ENCODE measurements around the gene SERINC5.
A peak's percentile ranks its signal among the peaks of the same experiment; 100 is the strongest.

The SERINC5 gene

GRCh38 chr5:80251636-80252035 lies 4.2 kb downstream of the SERINC5 start:
- DNase-seq: no peak

DNA sequence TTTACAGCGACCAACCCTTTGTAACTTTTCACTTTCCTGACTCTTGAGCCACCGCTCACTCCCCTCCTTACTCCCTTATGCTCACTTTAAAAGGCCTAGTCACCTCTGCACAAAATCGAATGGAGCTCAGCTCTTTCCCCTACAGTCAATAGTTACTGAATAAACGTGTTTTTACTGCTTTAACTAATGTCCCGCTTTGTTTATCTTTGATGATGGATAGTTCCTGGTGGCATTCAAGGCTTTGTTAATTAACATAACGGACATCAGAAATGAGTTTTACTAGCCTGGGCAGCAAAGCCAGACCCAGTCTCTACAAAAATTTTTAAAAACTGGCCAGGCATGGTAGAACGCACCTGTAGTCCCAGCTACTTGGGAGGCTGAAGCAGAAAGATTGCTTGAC lies 5.0 kb downstream of the SERINC5 start:
- DNase-seq: peak in 1 of 2 experiments; percentile 3

DNA sequence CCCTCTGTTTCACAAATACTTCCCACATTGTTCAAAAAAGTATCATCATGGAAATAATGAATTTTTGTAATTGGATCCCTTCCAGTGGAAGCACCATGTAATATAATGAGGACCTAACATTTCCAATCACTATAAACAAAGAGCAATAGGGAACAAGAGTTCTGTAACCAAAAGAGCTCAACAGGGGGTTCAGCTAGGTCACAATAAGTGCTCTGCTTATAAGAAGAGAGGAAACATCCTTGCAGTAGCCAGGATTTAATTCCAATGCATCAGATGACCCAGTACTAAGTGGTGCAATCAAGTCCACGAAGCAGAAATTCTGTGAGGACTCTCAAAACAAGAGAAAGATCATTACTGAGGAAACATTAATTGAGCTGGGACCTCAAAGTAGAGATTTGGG lies 5.9 kb downstream of the SERINC5 start:
- no peak for DNase-seq

GRCh38 chr5:80248378-80248777 lies 7.5 kb downstream of the SERINC5 start:
- no peak for DNase-seq

- DNase-seq: peak in 1 of 2 experiments; percentile 2
These were observed 8.7 kb downstream of the SERINC5 start for GRCh38 chr5:80246995-80247729.

DNA sequence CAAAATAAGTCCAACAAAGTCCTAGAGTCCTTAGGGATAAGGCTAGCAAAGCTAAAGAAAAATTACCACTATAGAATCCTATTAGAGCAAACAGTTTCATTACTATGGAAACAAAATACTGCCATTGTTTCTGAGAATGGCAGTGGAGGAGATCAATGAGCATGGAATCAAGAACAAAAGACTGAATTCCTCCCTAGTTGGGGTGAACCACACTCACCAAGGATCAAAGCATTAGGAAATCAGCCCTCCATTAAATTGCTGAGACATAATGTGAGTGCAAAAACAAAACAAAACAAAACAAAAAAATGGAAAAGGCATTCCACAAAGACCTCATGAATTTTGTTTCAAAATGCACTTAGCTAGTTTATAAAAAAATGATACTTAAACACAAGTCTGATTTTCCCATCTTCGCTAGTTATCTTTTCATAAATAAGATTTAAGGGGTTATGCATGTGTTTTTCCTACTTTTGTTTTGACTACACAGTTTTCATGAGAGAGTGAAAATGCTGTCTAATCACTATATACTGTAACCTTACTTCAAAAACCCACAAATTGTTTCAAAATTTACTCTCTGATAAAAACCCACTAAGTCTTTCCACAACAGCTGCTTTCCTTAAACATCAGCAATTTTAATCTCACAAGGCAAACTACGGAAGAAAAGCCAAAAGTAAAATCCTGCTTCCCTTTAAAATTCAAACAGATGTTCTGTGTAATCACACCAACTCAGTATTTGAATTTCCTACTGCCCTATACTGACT lies 9.7 kb downstream of the SERINC5 start:
- DNase-seq: no peak

- DNase-seq: no peak
These were observed 12.3 kb downstream of the SERINC5 start for GRCh38 chr5:80243567-80243966.

- DNase-seq: no peak
These were observed 13.0 kb downstream of the SERINC5 start for GRCh38 chr5:80242849-80243248.

- DNase-seq: no peak
These were observed 15.4 kb downstream of the SERINC5 start for GRCh38 chr5:80240368-80240986.

GRCh38 chr5:80239680-80240367 lies 16.0 kb downstream of the SERINC5 start:
- DNase-seq: no peak

- DNase-seq: peak; percentile 11 to 57
These were observed 16.8 kb downstream of the SERINC5 start for GRCh38 chr5:80238778-80239679.

GRCh38 chr5:80238097-80238496 lies 17.8 kb downstream of the SERINC5 start:
- peak; percentile 45 to 74 for DNase-seq

DNA sequence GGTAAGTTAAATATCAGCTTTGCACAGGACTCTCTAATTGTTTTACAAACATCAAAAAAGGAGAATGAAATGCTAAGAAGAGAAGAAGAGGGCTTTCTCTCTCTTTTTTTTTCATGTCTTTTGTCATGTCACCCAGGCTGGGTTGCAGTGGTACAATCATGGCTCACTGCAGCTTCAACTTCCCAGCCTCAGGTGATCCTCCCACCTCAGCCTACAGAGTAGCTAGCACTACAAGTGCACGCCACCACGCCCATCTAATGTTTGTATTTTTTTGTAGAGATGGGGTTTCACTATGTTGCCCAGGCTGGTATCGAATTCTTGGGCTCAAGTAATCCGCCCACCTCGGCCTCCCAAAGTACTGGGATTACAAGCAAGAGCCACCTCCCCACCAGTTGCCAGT lies 18.6 kb downstream of the SERINC5 start:
- peak in 1 of 2 experiments; percentile 27 for DNase-seq

DNA sequence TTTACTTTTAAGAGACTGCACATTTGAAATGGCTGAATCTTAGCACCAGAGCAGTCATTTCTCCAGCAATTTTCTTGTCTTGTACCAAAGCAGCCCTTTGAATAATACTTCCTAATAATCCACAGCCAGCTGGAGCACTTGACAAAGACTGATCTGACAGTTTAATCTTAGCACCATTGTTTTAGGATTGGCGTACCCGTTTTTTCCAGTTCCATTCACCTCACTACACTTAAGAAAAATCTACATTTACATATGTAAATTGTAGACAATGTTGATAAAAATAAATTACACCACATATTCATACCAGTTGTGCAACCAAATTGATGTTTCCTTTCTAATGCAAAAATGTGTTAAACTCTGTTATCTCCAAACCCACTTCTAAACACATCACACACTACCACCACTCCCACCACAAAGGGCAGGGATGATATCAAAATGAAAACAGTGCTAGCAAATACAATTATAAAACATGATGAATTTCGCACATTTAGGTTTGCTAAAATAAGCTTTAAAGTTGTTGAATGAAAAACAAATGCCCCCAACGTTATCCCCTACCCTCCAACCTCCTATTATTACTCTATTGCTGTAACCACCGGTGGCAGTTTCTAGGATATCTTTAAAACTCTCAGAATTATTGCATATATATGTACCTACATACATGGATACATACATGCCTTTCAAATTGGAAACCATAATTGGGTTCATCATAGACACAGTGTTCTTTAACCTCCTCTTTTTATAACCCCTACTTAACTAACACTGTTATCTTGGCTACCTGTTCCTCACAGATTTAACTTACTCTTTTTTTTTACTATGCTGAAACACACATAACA lies 21.5 kb downstream of the SERINC5 start:
- DNase-seq: no peak

- no peak for DNase-seq
These were observed 24.2 kb downstream of the SERINC5 start for GRCh38 chr5:80231693-80232092.

- no peak for DNase-seq
These were observed 24.6 kb downstream of the SERINC5 start for GRCh38 chr5:80231243-80231642.

GRCh38 chr5:80230269-80230992 lies 25.4 kb downstream of the SERINC5 start:
- no peak for DNase-seq

GRCh38 chr5:80229902-80230255 lies 26.0 kb downstream of the SERINC5 start:
- no peak for DNase-seq

DNA sequence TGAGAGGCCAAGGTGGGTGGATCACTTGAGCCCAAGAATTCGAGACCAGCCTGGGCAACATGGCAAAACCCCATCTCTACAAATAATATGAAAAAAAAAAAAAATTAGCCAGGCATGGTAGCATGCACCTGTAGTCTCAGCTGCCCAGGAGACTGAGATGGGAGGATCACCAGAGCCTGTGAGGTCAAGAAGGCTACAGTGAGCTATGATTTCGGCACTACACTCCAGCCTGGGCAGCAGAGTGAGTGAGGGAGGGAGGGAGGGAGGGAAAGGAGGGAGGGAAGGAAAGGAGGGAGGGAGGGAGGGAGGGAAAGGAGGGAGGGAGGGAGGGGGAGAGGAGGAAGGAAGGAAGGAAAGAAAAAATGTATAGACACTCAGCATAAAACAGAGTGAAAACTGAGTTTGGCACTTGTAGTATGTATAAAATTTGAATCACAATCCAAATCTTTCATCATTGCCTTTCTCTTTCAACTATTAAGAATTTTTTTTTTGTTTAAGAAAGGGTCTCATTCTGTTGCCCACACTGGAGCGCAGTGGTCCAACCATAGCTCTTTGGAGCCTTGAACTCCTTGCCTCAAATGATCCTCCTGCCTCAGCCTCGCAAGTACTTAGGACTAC lies 27.8 kb downstream of the SERINC5 start:
- no peak for DNase-seq

DNA sequence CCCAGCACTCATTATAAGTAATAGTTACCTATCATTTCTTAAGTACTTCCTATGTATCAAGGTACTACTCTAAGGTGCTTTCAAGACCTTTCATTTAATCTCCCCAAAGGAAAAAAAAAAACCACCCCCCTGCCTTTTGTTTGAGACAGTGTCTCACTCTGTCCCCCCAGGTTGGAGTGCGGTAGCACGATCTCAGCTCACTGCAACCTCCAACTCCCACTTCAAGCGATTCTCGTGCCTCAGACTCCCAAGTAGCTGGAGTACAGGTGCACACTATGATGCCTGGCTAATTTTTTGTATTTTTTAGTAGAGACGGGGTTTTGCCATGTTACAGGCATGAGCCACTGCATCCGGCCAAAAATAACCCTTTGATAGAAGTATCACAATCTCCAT lies 29.9 kb downstream of the SERINC5 start:
- DNase-seq: no peak

Measured in NCI-H526 (cell line).